HCT116 (cell line): ENCODE results near the gene SNRPD2.

Source experiments
- ATF3 ChIP-seq: IDR thresholded peaks from 2 replicates; pipeline ENCODE4 v1.6.1; 2012
- CTCF ChIP-seq, 3 experiments: fragments of 200-600 bp in 1 of 3; sonication (generic) in 1 of 3; IDR thresholded peaks in 2 of 3; conservative IDR thresholded peaks in 1 of 3; 2 replicates each; pipeline ENCODE4 v1.5.1; 2012 to 2017; ENCODE audit warnings: low read depth in 2 of 3, low read length in 2 of 3, antibody characterized with exemption in 1 of 3, borderline replicate concordance in 1 of 3, control low read depth in 1 of 3, mild to moderate bottlenecking in 1 of 3, mixed read lengths in 1 of 3, mixed run types in 1 of 3, moderate library complexity in 1 of 3; ENCODE audit not compliant: insufficient read depth in 1 of 3
- EZH2 ChIP-seq: fragments of 200-600 bp; sonication (generic); IDR thresholded peaks from 2 replicates; pipeline ENCODE4 v1.6.1; 2017; ENCODE audit warnings: antibody characterized with exemption, mixed run types
- EZH2phosphoT487 ChIP-seq: fragments of 200-600 bp; IDR thresholded peaks from 2 replicates; pipeline ENCODE4 v1.6.1; 2018; ENCODE audit warnings: antibody characterized with exemption, borderline replicate concordance
- FOSL1 ChIP-seq: IDR thresholded peaks from 2 replicates; pipeline ENCODE4 v1.6.1; 2012; ENCODE audit warnings: low read depth
- MAX ChIP-seq: IDR thresholded peaks from 2 replicates; pipeline ENCODE4 v1.6.1; 2012
- POLR2A ChIP-seq: IDR thresholded peaks from 2 replicates; pipeline ENCODE4 v1.7.0; 2011; ENCODE audit warnings: borderline replicate concordance; ENCODE audit not compliant: insufficient read depth, insufficient read length; ENCODE audit errors: extremely low read depth
- POLR2AphosphoS5 ChIP-seq: IDR thresholded peaks from 2 replicates; pipeline ENCODE4 v1.6.1; 2011; ENCODE audit warnings: mild to moderate bottlenecking, low read depth, low read length, moderate library complexity
- RAD21 ChIP-seq: IDR thresholded peaks from 2 replicates; pipeline ENCODE4 v1.6.1; 2012; ENCODE audit warnings: low read depth, mild to moderate bottlenecking
- REST ChIP-seq: IDR thresholded peaks from 2 replicates; pipeline ENCODE4 v1.6.1; 2012; ENCODE audit warnings: low read depth
- TCF7L2 ChIP-seq: IDR thresholded peaks from 2 replicates; pipeline ENCODE4 v1.7.0; 2011; ENCODE audit warnings: borderline replicate concordance, inconsistent platforms; ENCODE audit not compliant: insufficient read depth, insufficient read length; ENCODE audit errors: extremely low read depth
- YY1 ChIP-seq: IDR thresholded peaks from 2 replicates; pipeline ENCODE4 v1.6.1; 2011; ENCODE audit warnings: low read length, low read depth, moderate library complexity, mild to moderate bottlenecking; ENCODE audit not compliant: insufficient replicate concordance; ENCODE audit errors: extremely low read depth
- ZBTB33 ChIP-seq: IDR thresholded peaks from 2 replicates; pipeline ENCODE4 v1.6.1; 2011; ENCODE audit warnings: mild to moderate bottlenecking, low read length, moderate library complexity; ENCODE audit not compliant: insufficient replicate concordance; ENCODE audit errors: extremely low read depth
- ZFX ChIP-seq: fragments of 450-650 bp; IDR thresholded peaks from 2 replicates; pipeline ENCODE4 v1.6.1; 2017

- TF ChIP-seq CTCF (IDR thresholded peaks at IDR 0.05 in 2 of 3, conservative IDR thresholded peaks at IDR 0.05 in 1 of 3; ENCODE audit: borderline replicate concordance in 1 of 3, insufficient read depth in 1 of 3, low read depth in 2 of 3, low read length in 2 of 3) (no peak), MAX (no peak), POLR2AphosphoS5 (no peak), REST (no peak), EZH2phosphoT487 (no peak), POLR2A (no peak), FOSL1 (no peak), YY1 (no peak), ZFX (no peak), EZH2 (no peak), RAD21 (no peak), ATF3 (no peak), ZBTB33 (no peak), TCF7L2 (no peak)
Measured at GRCh38 chr19:45663800-45664199, 28.0 kb downstream of the SNRPD2 start.
